ENCODE data around the gene CPLX1.

DNA sequence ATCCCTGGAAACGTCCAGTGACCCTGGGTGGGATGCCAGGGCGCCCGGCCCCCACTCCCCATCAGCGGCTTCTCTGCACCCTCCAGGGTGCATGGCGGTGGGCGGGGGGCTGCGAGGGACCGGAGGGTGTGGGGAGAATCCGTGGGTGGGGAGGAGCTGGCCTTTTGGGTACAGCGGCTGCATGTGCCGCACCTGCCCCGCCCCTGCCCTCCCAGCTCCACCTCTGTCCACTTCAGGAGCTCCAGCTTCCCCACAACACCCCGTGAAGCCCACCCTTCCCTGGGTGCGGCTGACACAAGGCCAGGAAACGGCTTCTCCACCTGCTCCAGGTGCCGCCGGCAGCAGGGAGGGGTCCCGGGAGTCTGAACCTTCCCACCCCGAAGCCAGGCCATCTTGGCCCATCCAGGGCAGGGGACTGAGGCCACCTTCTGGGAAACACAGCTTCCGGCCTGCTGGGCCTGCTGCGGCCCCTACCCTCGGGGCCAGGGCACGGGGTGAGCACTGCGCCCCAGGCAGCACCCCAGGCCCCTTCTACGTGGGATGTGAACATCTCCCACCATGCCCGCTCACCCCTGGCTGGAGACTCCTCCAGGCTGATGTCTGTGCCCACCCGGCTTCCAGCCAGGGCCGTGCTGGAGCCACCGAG, 34.6 kb downstream of the CPLX1 start:
- TF ChIP-seq, protein P1, sequence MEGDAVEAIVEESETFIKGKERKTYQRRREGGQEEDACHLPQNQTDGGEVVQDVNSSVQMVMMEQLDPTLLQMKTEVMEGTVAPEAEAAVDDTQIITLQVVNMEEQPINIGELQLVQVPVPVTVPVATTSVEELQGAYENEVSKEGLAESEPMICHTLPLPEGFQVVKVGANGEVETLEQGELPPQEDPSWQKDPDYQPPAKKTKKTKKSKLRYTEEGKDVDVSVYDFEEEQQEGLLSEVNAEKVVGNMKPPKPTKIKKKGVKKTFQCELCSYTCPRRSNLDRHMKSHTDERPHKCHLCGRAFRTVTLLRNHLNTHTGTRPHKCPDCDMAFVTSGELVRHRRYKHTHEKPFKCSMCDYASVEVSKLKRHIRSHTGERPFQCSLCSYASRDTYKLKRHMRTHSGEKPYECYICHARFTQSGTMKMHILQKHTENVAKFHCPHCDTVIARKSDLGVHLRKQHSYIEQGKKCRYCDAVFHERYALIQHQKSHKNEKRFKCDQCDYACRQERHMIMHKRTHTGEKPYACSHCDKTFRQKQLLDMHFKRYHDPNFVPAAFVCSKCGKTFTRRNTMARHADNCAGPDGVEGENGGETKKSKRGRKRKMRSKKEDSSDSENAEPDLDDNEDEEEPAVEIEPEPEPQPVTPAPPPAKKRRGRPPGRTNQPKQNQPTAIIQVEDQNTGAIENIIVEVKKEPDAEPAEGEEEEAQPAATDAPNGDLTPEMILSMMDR (IDR thresholded peaks at IDR 0.05): no peak
- TF ChIP-seq POLR2AphosphoS5 (IDR thresholded peaks at IDR 0.05): no peak
- no peak for TF ChIP-seq EP300 (IDR thresholded peaks at IDR 0.05)

Data from gastroesophageal sphincter (tissue), 3 donors.